Activated B cell treated with CpG ODN at 0.5 μM for 24 hours (primary cell): ENCODE data around the gene AOPEP. TPM values are rescaled to one million over a fixed set of nuclear protein-coding genes. Genes with fewer than 3 reads are reported as not detected.

Experiments
- ATAC-seq: fragments of 200-7000 bp; cut with Tn5 transposase; one replicate; pipeline ENCODE4 v1.10.0; 2021; ENCODE audit warnings: low read depth, mild to moderate bottlenecking, moderate library complexity
- CTCF ChIA-PET: fragments of 350-600 bp; sonication (Branson Sonifier 250); formaldehyde crosslinking; loops from one replicate; lab custom pipeline; 2021; ENCODE audit warnings: antibody characterized with exemption; lab: Charles Lee
- POLR2A ChIA-PET: fragments of 350-600 bp; sonication (Branson Sonifier 250); formaldehyde crosslinking; loops from one replicate; lab custom pipeline; 2021; ENCODE audit warnings: antibody characterized with exemption; lab: Charles Lee
- DNase-seq: peaks from one replicate; pipeline ENCODE4 v3.0.0; 2022
- H3K27ac Mint-ChIP-seq: one replicate; pipeline ENCODE4 v1.8.0; 2020; ENCODE audit warnings: mixed read lengths
- H3K27me3 Mint-ChIP-seq: one replicate; pipeline ENCODE4 v1.8.0; 2021; ENCODE audit warnings: mixed read lengths
- H3K36me3 Mint-ChIP-seq: one replicate; pipeline ENCODE4 v1.8.0; 2021; ENCODE audit warnings: low read depth, mixed read lengths
- H3K4me1 Mint-ChIP-seq: one replicate; pipeline ENCODE4 v1.8.0; 2021; ENCODE audit warnings: mixed read lengths
- H3K4me3 Mint-ChIP-seq: one replicate; pipeline ENCODE4 v1.8.0; 2020; ENCODE audit warnings: mild to moderate bottlenecking, mixed read lengths
- H3K9me3 Mint-ChIP-seq: one replicate; pipeline ENCODE4 v1.8.0; 2020; ENCODE audit warnings: mixed read lengths
- intact Hi-C: fragments of 100-400 bp; cut with micrococcal nuclease; formaldehyde crosslinking; loops from one replicate; pipeline ENCODE4 v1.15.1; 2024
- total RNA-seq: library from RNA; stranded (reverse); gene quantifications from 2 replicates; pipeline ENCODE4 v1.2.3, GENCODE V29; 2022
- TF ChIP-seq, protein P1 (sequence below): fragments of 200-600 bp; IDR thresholded peaks from one replicate; pipeline ENCODE4 v1.8.0; 2022; ENCODE audit warnings: antibody characterized with exemption, mild to moderate bottlenecking

Gene AOPEP
- total RNA-seq, 1 donor from 2014 or later, result 20.4 TPM

DNA sequence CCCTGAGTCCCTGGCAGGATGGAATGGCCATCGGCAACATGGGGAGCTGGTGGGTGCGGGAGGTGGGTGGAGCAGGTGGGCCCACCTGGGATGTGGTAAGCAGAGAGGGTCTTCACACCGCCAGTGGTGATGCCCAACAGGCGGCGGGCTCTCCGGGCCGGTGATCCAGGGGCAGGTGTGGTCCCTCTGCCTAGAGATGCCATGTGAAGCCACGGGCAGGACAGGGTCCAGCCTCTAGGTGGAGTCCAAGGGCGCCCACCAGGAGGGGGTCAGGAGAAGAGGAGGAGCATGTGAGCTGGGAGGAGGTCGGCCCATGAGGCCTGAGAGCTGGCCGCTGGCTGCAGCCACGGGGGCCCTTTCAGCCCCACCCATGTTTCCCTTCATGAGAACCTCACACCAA is 369.9 kb downstream of the AOPEP start:
- intact Hi-C loops, result no loop called here
- CTCF ChIA-PET, result no interaction called here

GRCh38 chr9:95096807-95097206 is 370.3 kb downstream of the AOPEP start:
- Mint-ChIP-seq H3K27me3 (no peaks in the 10 kb centered on the region), H3K27ac (no peak overlapping the region), H3K9me3 (no peaks in the 10 kb centered on the region), H3K36me3 (peaks cover 5% of the 10 kb centered on the region), H3K4me1 (no peaks in the 10 kb centered on the region), H3K4me3 (no peak overlapping the region)
- intact Hi-C loops, result no loop called here
- CTCF ChIA-PET, result no interaction called here
- TF ChIP-seq, protein P1, sequence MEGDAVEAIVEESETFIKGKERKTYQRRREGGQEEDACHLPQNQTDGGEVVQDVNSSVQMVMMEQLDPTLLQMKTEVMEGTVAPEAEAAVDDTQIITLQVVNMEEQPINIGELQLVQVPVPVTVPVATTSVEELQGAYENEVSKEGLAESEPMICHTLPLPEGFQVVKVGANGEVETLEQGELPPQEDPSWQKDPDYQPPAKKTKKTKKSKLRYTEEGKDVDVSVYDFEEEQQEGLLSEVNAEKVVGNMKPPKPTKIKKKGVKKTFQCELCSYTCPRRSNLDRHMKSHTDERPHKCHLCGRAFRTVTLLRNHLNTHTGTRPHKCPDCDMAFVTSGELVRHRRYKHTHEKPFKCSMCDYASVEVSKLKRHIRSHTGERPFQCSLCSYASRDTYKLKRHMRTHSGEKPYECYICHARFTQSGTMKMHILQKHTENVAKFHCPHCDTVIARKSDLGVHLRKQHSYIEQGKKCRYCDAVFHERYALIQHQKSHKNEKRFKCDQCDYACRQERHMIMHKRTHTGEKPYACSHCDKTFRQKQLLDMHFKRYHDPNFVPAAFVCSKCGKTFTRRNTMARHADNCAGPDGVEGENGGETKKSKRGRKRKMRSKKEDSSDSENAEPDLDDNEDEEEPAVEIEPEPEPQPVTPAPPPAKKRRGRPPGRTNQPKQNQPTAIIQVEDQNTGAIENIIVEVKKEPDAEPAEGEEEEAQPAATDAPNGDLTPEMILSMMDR, result no peak
- POLR2A ChIA-PET, result no interaction called here
- no peak for DNase-seq
- ATAC-seq, result no peak

More for the DNA sequence above, 369.9 kb downstream of the AOPEP start:
- no peaks in the 10 kb centered on the region for H3K9me3 Mint-ChIP-seq
- no peak for DNase-seq
- H3K4me1 Mint-ChIP-seq, result peaks cover 1% of the 10 kb centered on the region
- POLR2A ChIA-PET, result no interaction called here
- no peak overlapping the region for H3K27ac Mint-ChIP-seq
- no peak for ATAC-seq
- peaks cover 2% of the 10 kb centered on the region for H3K36me3 Mint-ChIP-seq
- TF ChIP-seq, protein P1, result no peak
- H3K4me3 Mint-ChIP-seq, result no peak overlapping the region
- H3K27me3 Mint-ChIP-seq, result no peaks in the 10 kb centered on the region

GRCh38 chr9:95097279-95097678 is 370.8 kb downstream of the AOPEP start:
- H3K27me3 Mint-ChIP-seq, result no peaks in the 10 kb centered on the region
- H3K27ac Mint-ChIP-seq, result no peak overlapping the region
- H3K4me3 Mint-ChIP-seq, result no peak overlapping the region
- ATAC-seq, result no peak
- no peaks in the 10 kb centered on the region for H3K9me3 Mint-ChIP-seq
- H3K36me3 Mint-ChIP-seq, result peaks cover 7% of the 10 kb centered on the region
- ChIA-PET CTCF (no interaction called here), POLR2A (no interaction called here)
- no peaks in the 10 kb centered on the region for H3K4me1 Mint-ChIP-seq
- no peak for DNase-seq
- TF ChIP-seq, protein P1, result no peak
- intact Hi-C loops, result no loop called here

GRCh38 chr9:95098391-95098921 is 372.0 kb downstream of the AOPEP start:
- H3K27me3 Mint-ChIP-seq, result no peaks in the 10 kb centered on the region
- no peak for ATAC-seq
- ChIA-PET POLR2A (no interaction called here), CTCF (no interaction called here)
- no peak for DNase-seq
- intact Hi-C loops, result no loop called here
- no peaks in the 10 kb centered on the region for H3K4me1 Mint-ChIP-seq
- H3K4me3 Mint-ChIP-seq, result no peak overlapping the region
- TF ChIP-seq, protein P1, result no peak
- peaks cover 8% of the 10 kb centered on the region for H3K36me3 Mint-ChIP-seq
- H3K27ac Mint-ChIP-seq, result no peak overlapping the region
- no peaks in the 10 kb centered on the region for H3K9me3 Mint-ChIP-seq

DNA sequence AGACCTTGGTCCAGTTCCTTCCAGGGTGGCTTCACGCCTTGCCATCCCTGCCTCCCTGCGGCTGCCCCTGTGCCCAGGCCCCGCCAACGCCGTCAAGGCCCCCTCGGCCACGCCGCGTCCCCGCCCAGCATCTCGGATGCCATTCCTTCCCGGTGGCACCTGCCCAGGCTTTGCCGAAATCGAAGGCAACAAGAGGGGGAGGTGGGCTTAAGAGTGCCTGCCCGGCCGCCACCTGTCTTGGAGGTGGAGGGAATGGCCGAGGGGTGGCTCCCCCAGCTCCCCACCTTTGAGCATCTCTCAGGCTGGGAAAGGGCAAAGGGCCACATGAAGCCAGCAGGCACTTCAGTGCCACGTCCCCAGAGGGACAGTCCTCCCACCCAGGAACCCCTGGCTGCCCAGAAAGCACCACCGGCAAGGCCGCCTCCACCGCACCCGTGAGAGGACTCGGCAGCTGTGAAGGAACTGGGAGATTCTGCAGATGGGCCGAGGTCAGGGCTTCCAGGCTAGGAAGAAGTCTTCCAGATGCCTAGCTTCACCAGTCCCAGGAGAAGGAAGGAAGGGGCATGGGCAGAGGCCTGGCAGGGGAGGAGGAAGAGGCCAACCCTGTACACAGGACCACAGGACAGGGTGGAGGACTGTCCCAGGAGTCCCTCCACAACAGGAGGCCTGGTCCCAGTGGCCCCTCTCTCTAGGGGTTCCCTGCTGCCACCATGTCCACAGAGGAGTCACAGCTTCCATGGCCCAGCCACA is 373.0 kb downstream of the AOPEP start:
- TF ChIP-seq, protein P1, result no peak
- H3K27me3 Mint-ChIP-seq, result no peaks in the 10 kb centered on the region
- ChIA-PET POLR2A (no interaction called here), CTCF (no interaction called here)
- H3K36me3 Mint-ChIP-seq, result peaks cover 10% of the 10 kb centered on the region
- no peak for DNase-seq
- no peak overlapping the region for H3K27ac Mint-ChIP-seq
- no peak overlapping the region for H3K4me3 Mint-ChIP-seq
- H3K9me3 Mint-ChIP-seq, result no peaks in the 10 kb centered on the region
- H3K4me1 Mint-ChIP-seq, result no peaks in the 10 kb centered on the region
- intact Hi-C loops, result no loop called here
- no peak for ATAC-seq
